WTC11 (cell line): ENCODE measurements around the gene NAA25. TPM values are rescaled to one million over a fixed set of nuclear protein-coding genes. Genes with fewer than 3 reads are reported as not detected.

ENCODE experiments used
- ATAC-seq: fragments of 200-7000 bp; cut with Tn5 transposase; 2 replicates; pipeline ENCODE4 v1.10.0; 2021; ENCODE audit warnings: mild to moderate bottlenecking, moderate library complexity
- CTCF ChIA-PET: fragments of 300-600 bp; sonication (Branson Sonifier 250); formaldehyde crosslinking; loops from one replicate; lab custom pipeline; 2021; ENCODE audit warnings: antibody characterized with exemption; lab: Charles Lee
- POLR2A ChIA-PET: fragments of 350-600 bp; sonication (Branson Sonifier 250); formaldehyde crosslinking; loops from one replicate; lab custom pipeline; 2021; ENCODE audit warnings: antibody characterized with exemption; lab: Charles Lee
- DNase-seq: peaks from one replicate; pipeline ENCODE4 v3.0.0; 2021; ENCODE audit warnings: low spot score
- H3K27ac Mint-ChIP-seq: 2 replicates; pipeline ENCODE4 v1.8.0; 2021; ENCODE audit warnings: mixed read lengths
- H3K27me3 Mint-ChIP-seq: 2 replicates; pipeline ENCODE4 v1.8.0; 2021; ENCODE audit warnings: low read depth, mild to moderate bottlenecking, moderate library complexity, mixed read lengths
- H3K36me3 Mint-ChIP-seq: 2 replicates; pipeline ENCODE4 v1.8.0; 2021; ENCODE audit warnings: mixed read lengths
- H3K4me1 Mint-ChIP-seq: 2 replicates; pipeline ENCODE4 v1.8.0; 2022; ENCODE audit warnings: mixed read lengths
- H3K4me3 Mint-ChIP-seq: 2 replicates; pipeline ENCODE4 v1.8.0; 2021; ENCODE audit warnings: mild to moderate bottlenecking, moderate library complexity, mixed read lengths
- H3K9me3 Mint-ChIP-seq: 2 replicates; pipeline ENCODE4 v1.8.0; 2021; ENCODE audit warnings: mixed read lengths
- AR ChIP-seq: fragments of 250-450 bp; sonication (Bioruptor Pico); IDR thresholded peaks from 2 replicates; pipeline ENCODE4 v1.9.0; 2021; ENCODE audit warnings: mild to moderate bottlenecking
- ATF6 ChIP-seq: sonication (generic); formaldehyde crosslinking; IDR thresholded peaks from 2 replicates; pipeline ENCODE4 v1.8.1; 2023; ENCODE audit warnings: mild to moderate bottlenecking, missing genetic modification reagents
- CBFB ChIP-seq: sonication (generic); formaldehyde crosslinking; IDR thresholded peaks from 2 replicates; pipeline ENCODE4 v1.8.1; 2022; ENCODE audit warnings: mild to moderate bottlenecking, low read depth, missing genetic modification reagents
- ERG ChIP-seq: fragments of 250-450 bp; sonication (Bioruptor Pico); IDR thresholded peaks from 2 replicates; pipeline ENCODE4 v1.8.0; 2021; ENCODE audit warnings: mild to moderate bottlenecking
- FOXJ3 ChIP-seq: sonication (generic); formaldehyde crosslinking; IDR thresholded peaks from 2 replicates; pipeline ENCODE4 v1.9.0; 2021; ENCODE audit warnings: missing genetic modification reagents, mild to moderate bottlenecking, borderline replicate concordance
- FOXK1 ChIP-seq: sonication (generic); formaldehyde crosslinking; IDR thresholded peaks from 2 replicates; pipeline ENCODE4 v1.8.0; 2022; ENCODE audit warnings: mild to moderate bottlenecking, moderate library complexity, missing genetic modification reagents
- GABPB1 ChIP-seq: sonication (generic); formaldehyde crosslinking; IDR thresholded peaks from 2 replicates; pipeline ENCODE4 v1.8.1; 2023; ENCODE audit warnings: mild to moderate bottlenecking, missing genetic modification reagents
- GRHL2 ChIP-seq: fragments of 250-450 bp; sonication (Bioruptor Pico); IDR thresholded peaks from 2 replicates; pipeline ENCODE4 v1.8.0; 2022; ENCODE audit warnings: mild to moderate bottlenecking, moderate library complexity; ENCODE audit not compliant: insufficient replicate concordance, severe bottlenecking
- HMGXB4 ChIP-seq: sonication (generic); formaldehyde crosslinking; IDR thresholded peaks from 2 replicates; pipeline ENCODE4 v1.8.1; 2023; ENCODE audit warnings: mild to moderate bottlenecking, moderate library complexity, missing genetic modification reagents
- MXD4 ChIP-seq: fragments of 250-450 bp; sonication (Bioruptor Pico); IDR thresholded peaks from 2 replicates; pipeline ENCODE4 v1.8.0; 2021; ENCODE audit warnings: mild to moderate bottlenecking, moderate library complexity, borderline replicate concordance
- NFE2L1 ChIP-seq: sonication (generic); formaldehyde crosslinking; IDR thresholded peaks from 2 replicates; pipeline ENCODE4 v1.8.1; 2023; ENCODE audit warnings: missing genetic modification reagents
- NFYB ChIP-seq: sonication (generic); formaldehyde crosslinking; conservative IDR thresholded peaks from 2 replicates; pipeline ENCODE4 v1.8.0; 2022; ENCODE audit warnings: low read depth, missing genetic modification reagents
- NR1H2 ChIP-seq: sonication (generic); formaldehyde crosslinking; IDR thresholded peaks from 2 replicates; pipeline ENCODE4 v1.9.0; 2021; ENCODE audit warnings: mild to moderate bottlenecking, moderate library complexity, missing genetic modification reagents
- NR2C2 ChIP-seq: sonication (generic); formaldehyde crosslinking; IDR thresholded peaks from 2 replicates; pipeline ENCODE4 v1.8.0; 2022; ENCODE audit warnings: mild to moderate bottlenecking, missing genetic modification reagents
- SMAD3 ChIP-seq: sonication (generic); formaldehyde crosslinking; IDR thresholded peaks from 2 replicates; pipeline ENCODE4 v1.8.0; 2022; ENCODE audit warnings: missing genetic modification reagents, mild to moderate bottlenecking, borderline replicate concordance
- SMAD4 ChIP-seq: sonication (generic); formaldehyde crosslinking; IDR thresholded peaks from 2 replicates; pipeline ENCODE4 v1.8.0; 2022; ENCODE audit warnings: mild to moderate bottlenecking, missing genetic modification reagents
- SP1 ChIP-seq: sonication (generic); formaldehyde crosslinking; conservative IDR thresholded peaks from 2 replicates; pipeline ENCODE4 v1.8.1; 2022; ENCODE audit warnings: missing genetic modification reagents
- ZNF121 ChIP-seq: sonication (generic); formaldehyde crosslinking; IDR thresholded peaks from 2 replicates; pipeline ENCODE4 v1.8.0; 2023; ENCODE audit warnings: missing genetic modification reagents
- ZNF423 ChIP-seq: fragments of 250-450 bp; sonication (Bioruptor Pico); IDR thresholded peaks from 2 replicates; pipeline ENCODE4 v2.1.2; 2022; ENCODE audit warnings: mild to moderate bottlenecking, moderate library complexity
- ZNF671 ChIP-seq: fragments of 250-450 bp; sonication (Bioruptor Pico); IDR thresholded peaks from 2 replicates; pipeline ENCODE4 v1.8.0; 2021; ENCODE audit warnings: mild to moderate bottlenecking
- total RNA-seq: library from RNA; stranded (reverse); gene quantifications from 3 replicates; pipeline ENCODE4 v1.2.3, GENCODE V29; 2021

The NAA25 gene
- total RNA-seq, 1 experiment from 2014 or later: 47.5 TPM

GRCh38 chr12:111998015-111998414 is 110.6 kb downstream of the NAA25 start:
- CTCF ChIA-PET: interaction anchor here (1.0 to 1.6 kb wide), 2 partner anchors 12 to 53 kb away, joined by 3 to 7 read pairs; no protein-coding TSS in a partner anchor
- POLR2A ChIA-PET: no interaction called here

More at GRCh38 chr12:111998015-111998414, 110.6 kb downstream of the NAA25 start:
- no peak overlapping the region for H3K4me3 Mint-ChIP-seq
- H3K4me1 Mint-ChIP-seq: peaks cover 9% of the 10 kb centered on the region
- no peaks in the 10 kb centered on the region for H3K9me3 Mint-ChIP-seq
- TF ChIP-seq GRHL2 (CRISPR knock-in tag) (no peak), FOXK1 (no peak), NFE2L1 (CRISPR knock-in tag) (no peak), AR (CRISPR knock-in tag) (no peak), GABPB1 (CRISPR knock-in tag) (no peak), MXD4 (CRISPR knock-in tag) (no peak), NFYB (no peak), ATF6 (CRISPR knock-in tag) (no peak), ZNF423 (CRISPR knock-in tag) (no peak), ERG (CRISPR knock-in tag) (no peak), ZNF121 (CRISPR knock-in tag) (no peak), NR2C2 (no peak), SMAD3 (CRISPR knock-in tag) (no peak), CBFB (no peak), NR1H2 (CRISPR knock-in tag) (no peak), SMAD4 (CRISPR knock-in tag) (no peak), SP1 (CRISPR knock-in tag) (no peak), FOXJ3 (CRISPR knock-in tag) (no peak), HMGXB4 (CRISPR knock-in tag) (no peak), ZNF671 (CRISPR knock-in tag) (no peak)
- TF ChIP-seq, all 79 proteins: peak for 0
- ATAC-seq (no peak), DNase-seq (no peak)
- Mint-ChIP-seq H3K27ac (no peak overlapping the region), H3K27me3 (no peaks in the 10 kb centered on the region), H3K36me3 (no peaks in the 10 kb centered on the region)
